RWPE2 (cell line): ENCODE results near the gene DAB2.

ENCODE experiments used
- ATAC-seq: fragments of 200-7000 bp; cut with Tn5 transposase; 3 replicates; pipeline ENCODE4 v1.9.1; 2021; ENCODE audit warnings: low read depth
- DNase-seq: peaks from one replicate; pipeline ENCODE4 v3.0.0-alpha.2; 2020; ENCODE audit warnings: low spot score
- H3K27ac ChIP-seq: fragments of 450-650 bp; 2 replicates; pipeline ENCODE4 v1.5.1; 2017; ENCODE audit warnings: mild to moderate bottlenecking; ENCODE audit not compliant: poor library complexity, severe bottlenecking
- H3K27me3 ChIP-seq: fragments of 250-450 bp; sonication (Bioruptor Pico); 2 replicates; pipeline ENCODE4 v1.5.1; 2021; ENCODE audit warnings: mild to moderate bottlenecking, moderate library complexity; ENCODE audit not compliant: insufficient read depth, poor library complexity, severe bottlenecking
- H3K36me3 ChIP-seq: fragments of 250-450 bp; sonication (Bioruptor Pico); 2 replicates; pipeline ENCODE4 v1.5.1; 2020; ENCODE audit warnings: low read depth, mild to moderate bottlenecking, moderate library complexity
- H3K4me1 ChIP-seq: fragments of 250-450 bp; sonication (Bioruptor Pico); 2 replicates; pipeline ENCODE4 v1.5.1; 2021; ENCODE audit warnings: mild to moderate bottlenecking, moderate library complexity; ENCODE audit not compliant: insufficient read depth, poor library complexity, severe bottlenecking
- H3K4me3 ChIP-seq: fragments of 250-450 bp; sonication (Bioruptor Pico); 2 replicates; pipeline ENCODE4 v1.5.1; 2021; ENCODE audit warnings: mild to moderate bottlenecking, moderate library complexity; ENCODE audit not compliant: severe bottlenecking
- H3K9me3 ChIP-seq: fragments of 250-450 bp; sonication (Bioruptor Pico); 2 replicates; pipeline ENCODE4 v1.5.1; 2021; ENCODE audit warnings: mild to moderate bottlenecking, moderate library complexity; ENCODE audit not compliant: severe bottlenecking
- TF ChIP-seq, protein P1 (sequence below): fragments of 450-650 bp; IDR thresholded peaks from one replicate; pipeline ENCODE4 v1.5.1; 2017; ENCODE audit warnings: mild to moderate bottlenecking, moderate library complexity; ENCODE audit not compliant: poor library complexity, severe bottlenecking

The DAB2 gene

DNA sequence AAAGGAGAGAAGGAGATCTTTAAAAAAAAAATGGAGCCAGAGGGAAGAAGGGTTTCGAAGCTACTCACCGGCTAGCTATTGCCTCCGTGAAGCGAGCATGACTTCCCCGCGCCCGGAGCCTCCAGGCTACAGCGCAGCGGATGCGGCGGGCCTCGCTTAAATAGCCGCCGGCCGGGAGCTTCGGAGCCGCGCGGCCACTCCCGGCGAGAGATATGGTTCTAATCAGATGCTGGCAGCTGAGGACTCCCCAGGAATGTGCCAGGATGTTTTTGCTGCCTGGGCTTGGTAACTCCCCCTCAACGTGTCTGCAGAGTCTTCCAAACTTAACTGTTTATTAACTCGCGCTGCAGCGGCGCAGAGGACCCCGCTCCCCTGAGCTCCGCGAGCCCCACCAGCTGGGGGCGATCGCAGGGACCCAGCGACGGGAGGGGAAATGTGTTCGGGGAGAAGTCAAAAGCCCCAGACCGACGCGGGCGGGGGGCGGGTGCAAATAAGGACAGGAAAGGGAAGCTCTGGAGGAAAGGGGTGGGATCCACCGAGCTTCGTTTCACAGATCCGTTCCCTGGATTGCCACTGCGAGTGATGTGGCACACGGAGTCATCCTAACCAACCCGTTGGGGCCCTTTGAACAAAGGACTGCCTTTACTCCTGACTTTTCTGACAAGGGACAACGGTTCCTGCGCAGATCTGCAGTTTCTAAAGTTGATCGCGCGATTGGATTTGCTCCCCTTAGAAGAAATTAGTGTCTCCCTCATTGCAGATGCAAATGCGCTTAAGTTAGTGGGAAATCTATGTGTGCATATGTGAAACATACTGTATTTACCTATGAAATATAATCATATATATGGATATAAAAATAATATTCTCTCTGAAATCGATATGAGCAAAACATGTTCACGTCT, at the start of gene DAB2:
DAB2 (minus strand) TSS at position 245 of the 902 bp plus-strand sequence. CDS start 30,660 bp downstream, outside the sequence.
- peaks cover 16% of the 10 kb centered on the region for H3K4me1 ChIP-seq
- H3K27ac ChIP-seq = peak within 1 kb of the TSS; percentile 2
- peak; percentile 74 for DNase-seq
- no peaks in the 10 kb centered on the region for H3K27me3 ChIP-seq
- H3K4me3 ChIP-seq = peak within 1 kb of the TSS; percentile 40
- TF ChIP-seq, protein P1, sequence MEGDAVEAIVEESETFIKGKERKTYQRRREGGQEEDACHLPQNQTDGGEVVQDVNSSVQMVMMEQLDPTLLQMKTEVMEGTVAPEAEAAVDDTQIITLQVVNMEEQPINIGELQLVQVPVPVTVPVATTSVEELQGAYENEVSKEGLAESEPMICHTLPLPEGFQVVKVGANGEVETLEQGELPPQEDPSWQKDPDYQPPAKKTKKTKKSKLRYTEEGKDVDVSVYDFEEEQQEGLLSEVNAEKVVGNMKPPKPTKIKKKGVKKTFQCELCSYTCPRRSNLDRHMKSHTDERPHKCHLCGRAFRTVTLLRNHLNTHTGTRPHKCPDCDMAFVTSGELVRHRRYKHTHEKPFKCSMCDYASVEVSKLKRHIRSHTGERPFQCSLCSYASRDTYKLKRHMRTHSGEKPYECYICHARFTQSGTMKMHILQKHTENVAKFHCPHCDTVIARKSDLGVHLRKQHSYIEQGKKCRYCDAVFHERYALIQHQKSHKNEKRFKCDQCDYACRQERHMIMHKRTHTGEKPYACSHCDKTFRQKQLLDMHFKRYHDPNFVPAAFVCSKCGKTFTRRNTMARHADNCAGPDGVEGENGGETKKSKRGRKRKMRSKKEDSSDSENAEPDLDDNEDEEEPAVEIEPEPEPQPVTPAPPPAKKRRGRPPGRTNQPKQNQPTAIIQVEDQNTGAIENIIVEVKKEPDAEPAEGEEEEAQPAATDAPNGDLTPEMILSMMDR = peak; percentile 78
- ATAC-seq = peak; percentile 89
- H3K9me3 ChIP-seq = no peaks in the 10 kb centered on the region
- H3K36me3 ChIP-seq = no peaks in the 10 kb centered on the region

DNA sequence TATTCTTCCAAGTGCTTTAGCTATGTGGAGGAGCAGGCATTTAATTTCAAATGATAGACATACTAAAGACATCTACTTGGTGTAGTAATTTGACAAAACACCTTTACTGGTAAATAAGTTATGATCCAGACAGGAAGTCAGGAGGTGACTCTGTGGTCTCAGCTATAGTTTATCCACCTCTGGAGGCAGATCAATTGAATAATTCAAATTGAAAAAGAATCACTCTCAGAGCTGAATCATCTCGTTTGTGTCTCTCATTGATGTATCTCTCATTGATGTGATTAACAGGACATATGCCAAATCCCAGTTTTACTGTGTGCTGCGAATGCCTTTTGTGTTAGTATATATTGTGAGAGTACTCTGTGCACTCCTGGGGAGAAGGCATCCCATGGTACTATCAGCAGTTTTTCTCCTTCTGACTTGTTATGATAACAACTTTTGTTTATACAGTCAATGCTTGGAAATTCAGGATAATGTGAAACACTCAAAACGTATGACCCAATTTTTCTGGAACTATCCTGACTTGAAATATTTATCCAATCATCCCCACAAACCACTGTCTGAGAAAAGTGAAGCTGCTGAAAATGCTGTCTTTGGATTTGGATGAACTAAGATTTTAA, 48.5 kb upstream of the DAB2 start:
- Histone ChIP-seq H3K27me3 (no peaks in the 10 kb centered on the region), H3K4me1 (no peaks in the 10 kb centered on the region), H3K4me3 (no peak overlapping the region), H3K9me3 (no peaks in the 10 kb centered on the region), H3K36me3 (no peaks in the 10 kb centered on the region), H3K27ac (no peak overlapping the region)
- no peak for DNase-seq
- TF ChIP-seq, protein P1 = no peak
- no peak for ATAC-seq

DNA sequence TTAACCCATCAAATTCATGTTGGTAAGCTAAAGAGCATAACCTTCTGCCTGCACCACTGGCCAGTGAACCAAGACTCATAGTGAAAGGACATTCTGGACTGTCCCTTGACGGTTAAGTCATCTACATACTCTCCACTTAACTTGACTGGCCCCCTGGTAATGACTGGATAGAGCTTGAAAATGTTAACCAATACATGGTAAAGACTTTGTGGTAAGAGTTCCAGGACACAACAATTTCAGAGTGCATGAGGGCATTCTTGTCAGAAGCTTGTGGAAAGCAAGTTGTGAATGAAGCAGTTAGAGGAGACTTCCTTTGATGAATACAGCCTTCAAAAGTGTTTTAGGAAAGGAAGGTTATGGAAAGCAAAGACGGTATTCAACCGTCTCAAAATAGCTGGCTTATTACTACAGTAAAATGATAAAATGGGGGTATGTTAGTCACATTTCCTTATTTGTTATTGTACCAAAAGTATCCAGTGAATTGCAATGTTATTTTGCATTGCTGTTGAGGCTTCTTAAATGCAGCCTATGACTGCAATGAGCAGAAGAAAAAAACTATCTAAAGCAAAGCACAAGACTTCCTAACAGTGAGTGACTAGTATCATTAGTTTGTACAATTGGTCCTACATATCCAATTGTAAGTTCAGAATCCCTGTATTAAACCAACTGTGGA, 47.2 kb upstream of the DAB2 start:
- no peak overlapping the region for H3K4me3 ChIP-seq
- H3K27me3 ChIP-seq = no peaks in the 10 kb centered on the region
- DNase-seq = no peak
- H3K9me3 ChIP-seq = no peaks in the 10 kb centered on the region
- TF ChIP-seq, protein P1 = no peak
- ATAC-seq = no peak
- H3K36me3 ChIP-seq = no peaks in the 10 kb centered on the region
- H3K4me1 ChIP-seq = no peaks in the 10 kb centered on the region
- no peak overlapping the region for H3K27ac ChIP-seq

DNA sequence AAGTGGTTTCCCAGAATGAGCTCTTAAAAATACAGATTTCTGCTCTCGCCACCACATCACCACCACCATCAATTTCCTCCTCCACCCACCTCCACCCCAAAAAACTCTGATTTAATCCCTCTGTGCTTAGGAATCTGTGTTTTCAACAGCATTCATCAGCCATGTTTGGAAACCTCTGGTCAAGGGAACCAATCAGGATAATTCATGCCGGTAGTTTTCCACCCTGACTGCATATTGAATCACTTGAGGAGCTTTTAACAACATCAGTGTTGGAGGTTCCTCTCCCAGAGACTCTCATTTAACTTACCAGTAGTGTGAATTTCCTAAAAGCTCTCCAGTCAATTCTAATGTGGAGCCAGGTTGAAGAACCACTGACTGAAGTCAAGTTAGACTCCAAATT, 46.0 kb upstream of the DAB2 start:
- Histone ChIP-seq H3K4me3 (no peak overlapping the region), H3K36me3 (no peaks in the 10 kb centered on the region), H3K27ac (no peak overlapping the region), H3K4me1 (no peaks in the 10 kb centered on the region), H3K9me3 (no peaks in the 10 kb centered on the region), H3K27me3 (no peaks in the 10 kb centered on the region)
- no peak for DNase-seq
- no peak for ATAC-seq
- TF ChIP-seq, protein P1 = no peak
